PC-9 (cell line): ENCODE results near the gene DENND5A. TPM values are rescaled to one million over a fixed set of nuclear protein-coding genes. Genes with fewer than 3 reads are reported as not detected.
"Not testable (repeated sequence)": the region's sequence is repeated elsewhere in the genome, so short reads cannot be mapped to it uniquely, and the experiment has no call there.

Experiments
- BruUV-seq: library from RNA; stranded (reverse); fragments of 400-500 nt; replicated peaks from 2 replicates; lab custom pipeline; 2021; lab: Mats Ljungman, UMichigan
- CTCF ChIA-PET: fragments of 300-600 bp; sonication (Branson Sonifier 250); formaldehyde crosslinking; loops from one replicate; lab custom pipeline; 2022; ENCODE audit warnings: antibody characterized with exemption; lab: Charles Lee
- POLR2A ChIA-PET: fragments of 300-600 bp; sonication (Branson Sonifier 250); formaldehyde crosslinking; loops from one replicate; lab custom pipeline; 2022; ENCODE audit warnings: antibody characterized with exemption; ENCODE audit not compliant: unreplicated experiment; lab: Charles Lee
- DNase-seq, 2 experiments: peaks; one replicate each; pipeline versions ENCODE4 v3.0.0 to v3.0.0-alpha.2; 2015 to 2022; ENCODE audit warnings: mixed read lengths in 1 of 2
- H2AFZ ChIP-seq: fragments of 200-600 bp; sonication (generic); 2 replicates; pipeline ENCODE4 v1.8.1; 2017; ENCODE audit warnings: antibody characterized with exemption
- H3F3A ChIP-seq: fragments of 200-600 bp; sonication (generic); 2 replicates; pipeline ENCODE4 v1.8.1; 2017; ENCODE audit warnings: antibody characterized with exemption, mild to moderate bottlenecking, low read depth; ENCODE audit not compliant: insufficient read depth
- H3K27ac ChIP-seq: fragments of 200-600 bp; sonication (generic); 2 replicates; pipeline ENCODE4 v1.6.1; 2016; ENCODE audit warnings: mixed run types
- H3K27me3 ChIP-seq: fragments of 200-600 bp; sonication (generic); 2 replicates; pipeline ENCODE4 v1.6.1; 2016; ENCODE audit warnings: low read depth, mixed run types; ENCODE audit not compliant: insufficient read depth
- H3K36me3 ChIP-seq: fragments of 200-600 bp; sonication (generic); 2 replicates; pipeline ENCODE4 v1.6.1; 2016; ENCODE audit warnings: low read depth, mixed run types
- H3K4me1 ChIP-seq: fragments of 200-600 bp; sonication (generic); replicated peaks from 2 replicates; pipeline ENCODE4 v1.6.1; 2016; ENCODE audit warnings: mixed run types; ENCODE audit not compliant: insufficient read depth
- H3K4me2 ChIP-seq: fragments of 200-600 bp; sonication (generic); 2 replicates; pipeline ENCODE4 v1.6.1; 2017; ENCODE audit warnings: mixed run types
- H3K4me3 ChIP-seq: fragments of 200-600 bp; sonication (generic); 2 replicates; pipeline ENCODE4 v1.6.1; 2016; ENCODE audit warnings: mixed run types
- H3K79me2 ChIP-seq: fragments of 200-600 bp; sonication (generic); 2 replicates; pipeline ENCODE4 v1.6.1; 2017; ENCODE audit warnings: low read depth, mixed run types
- H3K9me2 ChIP-seq: fragments of 200-600 bp; sonication (generic); 2 replicates; pipeline ENCODE4 v1.8.1; 2017; ENCODE audit warnings: mild to moderate bottlenecking; ENCODE audit not compliant: insufficient read depth
- H3K9me3 ChIP-seq: fragments of 200-600 bp; sonication (generic); 2 replicates; pipeline ENCODE4 v1.8.1; 2016; ENCODE audit warnings: low read depth; ENCODE audit not compliant: insufficient read depth
- H4K20me1 ChIP-seq: fragments of 200-600 bp; sonication (generic); 2 replicates; pipeline ENCODE4 v1.8.1; 2017; ENCODE audit not compliant: insufficient read depth
- CTCF ChIP-seq: fragments of 200-600 bp; sonication (generic); conservative IDR thresholded peaks from 2 replicates; pipeline ENCODE4 v1.6.1; 2017; ENCODE audit warnings: mixed run types, antibody characterized with exemption, mild to moderate bottlenecking, moderate library complexity
- EZH2 ChIP-seq: fragments of 200-600 bp; sonication (generic); IDR thresholded peaks from 2 replicates; pipeline ENCODE4 v1.8.0; 2017; ENCODE audit warnings: antibody characterized with exemption, low read depth
- intact Hi-C: fragments of 100-400 bp; cut with micrococcal nuclease; formaldehyde crosslinking; loops from one replicate; pipeline ENCODE4 v1.10.0; 2022; ENCODE audit not compliant: unreplicated experiment
- total RNA-seq: library from RNA; stranded (reverse); gene quantifications from 2 replicates; pipeline ENCODE4 v1.2.3, GENCODE V29; 2021

DENND5A gene
- total RNA-seq, 1 experiment from 2014 or later = 19.8 TPM

- Histone ChIP-seq H3K9me2 (no peaks in the 10 kb centered on the region), H3K4me3 (no peak overlapping the region), H4K20me1 (no peaks in the 10 kb centered on the region), H3K27ac (no peak overlapping the region), H3F3A (no peaks in the 10 kb centered on the region), H3K36me3 (no peaks in the 10 kb centered on the region), H3K79me2 (no peaks in the 10 kb centered on the region), H3K9me3 (no peaks in the 10 kb centered on the region), H3K4me2 (no peak overlapping the region), H3K4me1 (no peaks in the 10 kb centered on the region), H3K27me3 (no peaks in the 10 kb centered on the region), H2AFZ (no peak overlapping the region)
- no peak for TF ChIP-seq CTCF
- TF ChIP-seq EZH2 = no peak
- no TSS peak for BruUV-seq
- intact Hi-C loops = loop anchor here (10.0 kb wide), 2 partner anchors 245 to 335 kb away; no protein-coding TSS in a partner anchor
- POLR2A ChIA-PET = no interaction called here
- CTCF ChIA-PET = interaction anchor here (0.6 kb wide), 1 partner anchor 153 kb away, joined by 6 read pairs; no protein-coding TSS in a partner anchor
- DNase-seq = no peak
Observed at GRCh38 chr11:9169595-9170295, 95.4 kb downstream of the DENND5A start.

- BruUV-seq, H3K4me1 ChIP-seq, H3K9me3 ChIP-seq, H2AFZ ChIP-seq, CTCF ChIA-PET, H3K9me2 ChIP-seq, H3K27ac ChIP-seq, H4K20me1 ChIP-seq, H3F3A ChIP-seq, H3K27me3 ChIP-seq, H3K79me2 ChIP-seq, H3K4me3 ChIP-seq, POLR2A ChIA-PET, DNase-seq, H3K36me3 ChIP-seq, H3K4me2 ChIP-seq: not testable (repeated sequence)
- intact Hi-C loops = loop anchor here (10.0 kb wide), 2 partner anchors 253 to 343 kb away; no protein-coding TSS in a partner anchor
Observed at GRCh38 chr11:9161991-9162390, 103.2 kb downstream of the DENND5A start.

GRCh38 chr11:9160166-9160565, 105.0 kb downstream of the DENND5A start:
- BruUV-seq = no TSS peak
- Histone ChIP-seq H3K79me2 (no peaks in the 10 kb centered on the region), H3K4me2 (no peak overlapping the region), H3K36me3 (no peaks in the 10 kb centered on the region), H4K20me1 (no peaks in the 10 kb centered on the region), H3F3A (peaks cover 7% of the 10 kb centered on the region; the same call in 1 of the 2 replicates), H3K4me3 (no peak overlapping the region), H3K9me2 (no peaks in the 10 kb centered on the region), H3K4me1 (peaks cover 7% of the 10 kb centered on the region; the same call in 1 of the 2 replicates), H3K9me3 (no peaks in the 10 kb centered on the region), H3K27me3 (no peaks in the 10 kb centered on the region), H3K27ac (0 out of 2 replicates have a peak overlapping the region, but pooled peaks have one; percentile 7), H2AFZ (no peak overlapping the region)
- DNase-seq = no peak
- CTCF ChIA-PET = no interaction called here
- POLR2A ChIA-PET = no interaction called here
- intact Hi-C loops = loop anchor here (10.0 kb wide), 2 partner anchors 255 to 345 kb away; no protein-coding TSS in a partner anchor
- TF ChIP-seq CTCF = no peak
- no peak for TF ChIP-seq EZH2
